ENCODE results near the gene POLR1F.

Gene POLR1F

GRCh38 chr7:19674266-19674960, 34.4 kb downstream of the POLR1F start:
- no peak for DNase-seq

GRCh38 chr7:19670806-19671205, 38.0 kb downstream of the POLR1F start:
- no peak for DNase-seq

- peak; percentile 9 for DNase-seq
Measured at GRCh38 chr7:19665399-19666008, 43.3 kb downstream of the POLR1F start.

GRCh38 chr7:19663816-19664462, 44.9 kb downstream of the POLR1F start:
- peak; percentile 66 for DNase-seq

GRCh38 chr7:19648791-19649190, 60.0 kb downstream of the POLR1F start:
- DNase-seq, result no peak
